Left lung (tissue), 10 donors: Measurements from ENCODE around the gene VMP1. TPM values are rescaled to one million over a fixed set of nuclear protein-coding genes. Genes with fewer than 3 reads are reported as not detected.

ENCODE experiments used
- ATAC-seq: fragments of 200-7000 bp; cut with Tn5 transposase; one replicate; pipeline ENCODE4 v1.9.1; 2020; ENCODE audit warnings: moderate library complexity
- DNase-seq, 4 donors: peaks; one replicate each; pipeline ENCODE4 v3.0.0-alpha.2; 2013 to 2020
- H3K27ac ChIP-seq, 2 donors: fragments of 200-600 bp; sonication (generic) in 1 of 2; one replicate each; pipeline versions ENCODE4 v1.5.0 to v1.8.0; 2020 to 2021
- H3K27me3 ChIP-seq, 2 donors: fragments of 200-600 bp; sonication (generic) in 1 of 2; one replicate each; pipeline versions ENCODE4 v1.5.0 to v1.8.0; 2020 to 2021
- H3K36me3 ChIP-seq, 2 donors: fragments of 200-600 bp; sonication (generic) in 1 of 2; one replicate each; pipeline versions ENCODE4 v1.5.0 to v1.8.0; 2020 to 2021
- H3K4me1 ChIP-seq, 2 donors: fragments of 200-600 bp; one replicate each; pipeline ENCODE4 v1.8.0; 2021
- H3K4me3 ChIP-seq, 2 donors: fragments of 200-600 bp; sonication (generic) in 1 of 2; one replicate each; pipeline versions ENCODE4 v1.5.0 to v1.8.0; 2020 to 2021; ENCODE audit warnings: mild to moderate bottlenecking in 1 of 2
- H3K9me3 ChIP-seq, 2 donors: fragments of 200-600 bp; sonication (generic) in 1 of 2; one replicate each; pipeline versions ENCODE4 v1.5.0 to v1.8.0; 2020 to 2021
- intact Hi-C, 2 donors: fragments of 100-400 bp; cut with DNase I; formaldehyde crosslinking; loops; one replicate each; pipeline versions ENCODE4 v1.11.2 to v1.14.2; 2022
- polyA plus RNA-seq, 6 donors: library from polyadenylated mRNA; unstranded; fragments of 120-200 nt; gene quantifications; one replicate each; pipeline ENCODE4 v1.2.1, GENCODE V29; 2013; ENCODE audit not compliant: insufficient read length in 6 of 6
- total RNA-seq, 2 donors: library from RNA; stranded (reverse); fragmentation: NEBNext Ultra II Directional; extraction: Animal tissue kit (Norgen Biotek cat#: 25700); gene quantifications; one replicate each; pipeline ENCODE4 v1.2.1, GENCODE V29; 2021
- TF ChIP-seq, protein P1 (sequence below), 2 donors: fragments of 200-600 bp; sonication (generic) in 1 of 2; IDR thresholded peaks; one replicate each; pipeline versions ENCODE4 v1.5.0 to v1.8.0; 2021; ENCODE audit warnings: antibody characterized with exemption in 2 of 2
- donor health status: DM: no; HTN: yes; CAD: no.
- donor health status: DM: no; HTN: no; CAD: no.

VMP1 gene
- total and polyA plus RNA-seq, 8 donors: 98.2 to 343 (median 127) TPM

GRCh38 chr17:59856859-59857794 lies 149.7 kb downstream of the VMP1 start:
- peak overlapping the region in 1 of 2 donors; percentile 20 for H3K27ac ChIP-seq
- no peaks in the 10 kb centered on the region for H3K9me3 ChIP-seq
- intact Hi-C loops: no loop called here
- H3K36me3 ChIP-seq: peaks cover 0 to 18% of the 10 kb centered on the region in 2 donors
- H3K4me3 ChIP-seq: no peak overlapping the region
- H3K27me3 ChIP-seq: no peaks in the 10 kb centered on the region
- H3K4me1 ChIP-seq: peaks cover 10 to 55% of the 10 kb centered on the region in 2 donors
- peak in 1 of 4 donors; percentile 6 for DNase-seq
- TF ChIP-seq, protein P1, sequence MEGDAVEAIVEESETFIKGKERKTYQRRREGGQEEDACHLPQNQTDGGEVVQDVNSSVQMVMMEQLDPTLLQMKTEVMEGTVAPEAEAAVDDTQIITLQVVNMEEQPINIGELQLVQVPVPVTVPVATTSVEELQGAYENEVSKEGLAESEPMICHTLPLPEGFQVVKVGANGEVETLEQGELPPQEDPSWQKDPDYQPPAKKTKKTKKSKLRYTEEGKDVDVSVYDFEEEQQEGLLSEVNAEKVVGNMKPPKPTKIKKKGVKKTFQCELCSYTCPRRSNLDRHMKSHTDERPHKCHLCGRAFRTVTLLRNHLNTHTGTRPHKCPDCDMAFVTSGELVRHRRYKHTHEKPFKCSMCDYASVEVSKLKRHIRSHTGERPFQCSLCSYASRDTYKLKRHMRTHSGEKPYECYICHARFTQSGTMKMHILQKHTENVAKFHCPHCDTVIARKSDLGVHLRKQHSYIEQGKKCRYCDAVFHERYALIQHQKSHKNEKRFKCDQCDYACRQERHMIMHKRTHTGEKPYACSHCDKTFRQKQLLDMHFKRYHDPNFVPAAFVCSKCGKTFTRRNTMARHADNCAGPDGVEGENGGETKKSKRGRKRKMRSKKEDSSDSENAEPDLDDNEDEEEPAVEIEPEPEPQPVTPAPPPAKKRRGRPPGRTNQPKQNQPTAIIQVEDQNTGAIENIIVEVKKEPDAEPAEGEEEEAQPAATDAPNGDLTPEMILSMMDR (IDR thresholded peaks at IDR 0.05): no peak
- ATAC-seq: peak; percentile 37

- TF ChIP-seq, protein P1 (IDR thresholded peaks at IDR 0.05): no peak
- Histone ChIP-seq H3K4me1 (peaks cover 10 to 43% of the 10 kb centered on the region in 2 donors), H3K36me3 (peaks cover 0 to 28% of the 10 kb centered on the region in 2 donors), H3K27me3 (no peaks in the 10 kb centered on the region), H3K4me3 (no peak overlapping the region), H3K9me3 (no peaks in the 10 kb centered on the region), H3K27ac (peak overlapping the region in 1 of 2 donors; percentile 20)
- ATAC-seq: no peak
- DNase-seq: peak in 1 of 4 donors; percentile 4
- intact Hi-C loops: no loop called here
These were observed 150.8 kb downstream of the VMP1 start for GRCh38 chr17:59858167-59858816.

- peaks cover 10 to 37% of the 10 kb centered on the region in 2 donors for H3K4me1 ChIP-seq
- DNase-seq (peak in 1 of 4 donors; percentile 6), ATAC-seq (no peak)
- H3K27me3 ChIP-seq: no peaks in the 10 kb centered on the region
- peak overlapping the region; percentile 13 to 20 for H3K27ac ChIP-seq
- no peak overlapping the region for H3K4me3 ChIP-seq
- peaks cover 0 to 34% of the 10 kb centered on the region in 2 donors for H3K36me3 ChIP-seq
- intact Hi-C loops: no loop called here
- no peaks in the 10 kb centered on the region for H3K9me3 ChIP-seq
- TF ChIP-seq, protein P1 (IDR thresholded peaks at IDR 0.05): no peak
These were observed 151.5 kb downstream of the VMP1 start for GRCh38 chr17:59858932-59859331.

DNA sequence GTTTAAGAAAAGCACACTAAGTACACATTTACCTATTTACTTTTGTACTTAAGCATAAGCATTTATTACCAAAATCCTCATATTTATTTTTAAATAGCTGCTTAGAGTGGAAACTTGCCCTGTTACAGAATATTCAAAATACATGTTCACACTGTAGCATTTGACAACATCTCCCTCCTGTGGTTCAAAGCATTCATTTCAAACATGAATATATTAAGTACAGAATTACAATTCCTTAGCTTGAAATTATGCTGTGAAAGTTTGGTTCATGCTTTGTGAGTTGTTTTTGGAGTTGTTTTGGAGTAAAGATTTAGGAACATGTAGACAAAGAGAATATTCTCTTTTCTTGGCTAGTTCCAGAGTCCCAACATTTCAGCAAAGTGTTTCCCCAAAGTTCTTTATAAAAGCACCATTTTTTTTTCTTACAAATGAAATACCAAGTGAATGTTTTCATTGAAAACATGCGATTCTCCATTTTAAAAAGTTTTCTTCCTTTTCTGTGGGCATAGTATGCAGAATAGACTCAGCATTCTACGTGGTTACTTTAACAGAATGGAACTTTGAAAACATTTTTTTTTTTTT lies 152.1 kb downstream of the VMP1 start:
- Histone ChIP-seq H3K27me3 (no peaks in the 10 kb centered on the region), H3K4me3 (no peak overlapping the region), H3K4me1 (peaks cover 10 to 32% of the 10 kb centered on the region in 2 donors), H3K27ac (peak overlapping the region in 1 of 2 donors; percentile 13), H3K9me3 (no peaks in the 10 kb centered on the region), H3K36me3 (peaks cover 0 to 40% of the 10 kb centered on the region in 2 donors)
- peak; percentile 84 for ATAC-seq
- DNase-seq: peak in 1 of 4 donors; percentile 61
- intact Hi-C loops: no loop called here
- TF ChIP-seq, protein P1 (IDR thresholded peaks at IDR 0.05): peak; percentile 42 to 69
